Adipose tissue (tissue), 3 donors: Measurements from ENCODE around the gene ATP2C1. TPM values are rescaled to one million over a fixed set of nuclear protein-coding genes. Genes with fewer than 3 reads are reported as not detected.

Source experiments
- H3K27ac ChIP-seq: one replicate; pipeline ENCODE4 v1.5.1; 2013; ENCODE audit warnings: low read depth, low read length
- WGBS, 3 donors: extraction: QIAGEN DNeasy Blood & Tissue Kit; methylation state at CpG; one replicate each; pipeline ENCODE4 v1.1.7; 2013; 5-methylcytosine and 5-hydroxymethylcytosine counted together
- polyA plus RNA-seq, 3 donors: library from polyadenylated mRNA; stranded (reverse); fragments of 200-250 nt; gene quantifications; one replicate each; pipeline ENCODE4 v1.2.3, GENCODE V29; 2013
- donor health status: healthy with polysubstance abuse.
- donor health status: Bipolar disorder and iron deficiency.
- donor health status: healthy.

The ATP2C1 gene
- polyA plus RNA-seq, 3 donors, result 21.5 to 38.9 (median 26.0) TPM

DNA sequence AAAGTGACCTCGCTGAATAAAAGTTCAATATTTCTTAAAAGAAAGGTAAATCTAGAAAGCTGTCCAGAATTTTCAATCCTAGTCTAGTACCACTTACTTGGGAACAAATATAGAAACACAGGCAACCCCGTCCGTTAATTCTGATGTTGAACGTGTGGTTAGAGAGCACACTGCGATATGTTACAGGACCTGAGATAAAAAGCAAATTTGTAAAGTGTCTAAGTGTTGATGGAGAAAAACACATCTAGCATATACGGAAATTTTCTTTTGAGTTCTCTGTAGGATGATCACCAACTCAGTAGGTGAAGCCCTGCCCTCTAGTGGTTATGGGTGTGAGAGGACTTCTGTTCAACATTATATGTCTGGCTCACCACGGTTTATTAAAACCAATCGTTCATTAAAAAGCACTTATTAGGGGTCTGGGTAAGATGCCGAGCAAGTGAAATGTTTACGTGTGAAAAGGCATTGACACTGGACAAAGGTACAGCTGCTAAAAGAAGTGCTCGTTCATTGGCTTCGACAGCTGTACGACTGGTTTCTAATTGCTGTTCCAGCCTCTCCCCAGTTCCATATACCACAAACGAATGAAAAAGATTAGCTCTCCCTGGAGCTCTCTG is 1.0 kb upstream of the ATP2C1 start:
- 1 to 2% (median 1%) methylated on average over 14 of the region's 14 CpGs for WGBS, 3 donors
- H3K27ac ChIP-seq, result peak overlapping the region; percentile 93

GRCh38 chr3:130894130-130894985 is 474 bp downstream of the ATP2C1 start:
- H3K27ac ChIP-seq, result no peak overlapping the region
- WGBS, 3 donors, result 0 to 1% (median 0%) methylated on average over 44 to 46 of the region's 52 CpGs

GRCh38 chr3:130894986-130895280 is 1.0 kb downstream of the ATP2C1 start:
- no peak overlapping the region for H3K27ac ChIP-seq
- 2 to 5% (median 3%) methylated on average over 4 of the region's 4 CpGs for WGBS, 3 donors

GRCh38 chr3:130895690-130896488 is 2.0 kb downstream of the ATP2C1 start:
- H3K27ac ChIP-seq, result no peak overlapping the region
- WGBS, 3 donors, result 72 to 78% (median 75%) methylated on average over 5 of the region's 5 CpGs

DNA sequence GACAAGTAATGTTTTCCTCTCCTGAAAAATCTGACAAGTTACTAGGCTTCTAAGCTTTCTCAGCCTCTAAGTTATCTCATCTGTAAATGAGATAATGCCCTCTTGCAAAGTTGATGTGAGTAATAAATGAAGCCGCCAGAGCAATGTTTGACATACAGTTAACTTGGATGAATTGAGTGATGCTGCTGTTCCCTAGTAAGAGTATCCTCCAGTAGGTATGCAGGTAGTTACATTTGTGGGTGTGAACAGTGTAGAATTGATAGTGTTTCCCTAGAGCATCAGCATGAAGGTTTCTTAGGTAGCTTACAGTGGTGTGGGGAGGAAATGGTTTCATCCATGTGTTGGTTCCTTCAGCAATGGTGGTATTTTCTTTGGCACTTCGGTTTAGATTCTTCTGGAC is 3.4 kb downstream of the ATP2C1 start:
- no peak overlapping the region for H3K27ac ChIP-seq
- WGBS, 3 donors, result 76 to 86% (median 85%) methylated on average over 2 of the region's 2 CpGs

DNA sequence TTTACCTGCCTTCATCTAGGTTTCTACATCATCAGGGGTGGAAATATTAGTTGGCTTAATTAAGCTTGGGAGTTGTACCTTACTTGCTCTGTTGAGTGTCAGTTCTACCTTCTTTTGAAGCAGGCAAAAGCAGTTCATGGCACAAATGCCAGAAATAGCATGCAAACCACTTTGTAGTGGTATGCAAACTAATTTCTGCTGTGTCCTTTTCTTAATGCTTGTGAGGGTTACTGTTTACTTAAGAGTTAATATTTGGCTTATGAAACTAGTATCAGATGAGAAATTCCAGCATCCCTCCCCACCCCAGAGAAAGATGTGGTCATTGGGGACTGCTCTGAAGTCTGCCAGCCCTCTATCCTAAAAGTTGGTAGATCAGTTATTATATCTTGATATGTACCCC is 7.1 kb downstream of the ATP2C1 start:
- no peak overlapping the region for H3K27ac ChIP-seq

DNA sequence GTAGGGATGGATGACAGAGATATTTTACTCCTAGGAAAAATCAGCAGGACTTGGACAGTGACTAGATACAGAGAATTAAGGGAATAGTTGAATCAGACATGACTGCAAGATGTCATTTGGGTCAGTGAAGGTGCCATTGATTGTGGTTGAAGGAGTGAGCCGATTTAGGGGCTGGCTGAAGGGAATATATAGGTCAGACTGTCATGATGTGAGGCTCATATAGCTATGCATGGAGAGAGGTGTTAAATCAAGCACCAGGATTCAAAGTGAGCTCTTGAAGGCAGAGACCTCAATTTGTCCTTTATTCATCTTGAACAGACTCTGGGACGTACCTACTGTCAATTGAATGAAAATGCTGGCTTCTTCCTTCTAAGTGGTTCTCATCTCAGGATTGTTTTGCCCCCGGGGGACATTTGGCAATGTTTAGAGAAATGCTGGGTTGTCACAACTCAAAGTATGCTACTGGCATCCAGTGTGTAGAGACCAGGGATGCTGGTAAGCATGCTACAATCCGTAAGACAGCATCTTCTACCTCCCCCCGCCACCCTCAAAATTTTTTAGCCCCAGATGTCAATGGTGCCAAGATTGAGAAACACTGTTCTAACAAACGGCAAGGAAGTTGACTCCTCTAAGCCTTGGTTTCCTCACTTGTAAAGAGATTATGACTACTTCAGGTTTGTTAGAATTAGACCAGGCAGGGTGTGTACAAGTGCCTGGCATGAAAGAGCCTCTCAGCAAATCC is 7.8 kb downstream of the ATP2C1 start:
- H3K27ac ChIP-seq, result no peak overlapping the region

DNA sequence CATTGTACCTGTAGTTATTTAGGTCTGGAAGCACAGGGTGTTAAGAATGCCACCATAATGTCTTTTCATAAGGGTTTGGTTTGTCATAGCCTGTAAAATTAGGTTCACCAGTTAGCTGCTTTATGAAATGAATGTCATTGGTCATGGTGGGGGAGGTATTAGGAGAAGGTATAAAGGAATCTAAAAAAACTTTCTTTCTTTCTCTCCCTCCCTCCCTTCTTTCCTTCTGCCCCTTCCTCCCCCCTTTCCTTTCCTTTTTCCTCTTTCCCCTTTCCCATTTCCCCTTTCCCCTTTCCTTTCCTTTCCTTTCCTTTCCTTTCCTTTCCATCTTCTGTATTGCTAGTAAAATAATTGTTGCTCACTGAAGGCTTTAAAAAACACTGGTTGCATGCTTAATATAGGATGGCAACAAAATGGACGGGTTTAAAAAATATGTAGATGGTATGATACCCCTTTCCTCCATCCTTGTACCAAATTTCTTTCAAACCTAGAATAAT is 9.6 kb downstream of the ATP2C1 start:
- 95 to 100% (median 99%) methylated on average over 1 of the region's 1 CpG for WGBS, 3 donors
- no peak overlapping the region for H3K27ac ChIP-seq

More for the DNA sequence above, 7.8 kb downstream of the ATP2C1 start:
- WGBS, 3 donors, result 58 to 71% (median 62%) methylated on average over 6 of the region's 6 CpGs

GRCh38 chr3:130904491-130904890 is 10.6 kb downstream of the ATP2C1 start:
- 75 to 97% (median 77%) methylated on average over 1 of the region's 1 CpG for WGBS, 3 donors
- no peak overlapping the region for H3K27ac ChIP-seq

GRCh38 chr3:130905551-130905950 is 11.7 kb downstream of the ATP2C1 start:
- H3K27ac ChIP-seq, result no peak overlapping the region
- WGBS, 3 donors, result 17 to 42% (median 29%) methylated on average over 1 of the region's 1 CpG

DNA sequence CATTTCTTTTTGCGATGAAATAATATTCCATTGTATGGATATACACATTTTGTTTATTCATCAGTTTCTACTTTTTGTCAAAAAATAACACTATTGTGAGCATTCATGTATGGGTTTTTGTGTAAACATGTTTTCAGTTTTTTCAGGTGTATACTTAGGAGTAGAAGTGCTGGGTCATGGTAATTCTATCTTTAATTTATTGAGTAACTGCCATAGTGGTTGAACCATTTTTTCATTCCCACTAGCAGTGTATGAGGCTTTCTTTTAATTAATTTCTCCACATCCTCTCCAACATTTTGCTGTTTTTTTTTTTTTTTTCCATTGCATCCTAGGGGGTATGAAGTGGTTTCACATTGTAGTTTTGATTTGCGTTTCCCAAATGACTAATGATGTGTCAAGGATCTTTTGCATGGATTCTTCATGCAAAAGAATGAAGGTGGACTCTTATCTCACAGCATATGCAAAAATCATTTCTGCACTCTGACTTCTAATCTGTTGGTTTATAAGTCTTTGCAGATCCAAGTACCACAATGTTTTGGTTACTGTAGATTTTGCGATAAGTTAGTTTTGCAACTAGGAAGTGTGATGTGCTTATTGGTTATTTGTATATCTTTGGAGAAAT is 12.6 kb downstream of the ATP2C1 start:
- WGBS, 3 donors, result 95 to 99% (median 97%) methylated on average over 3 of the region's 3 CpGs
- no peak overlapping the region for H3K27ac ChIP-seq

DNA sequence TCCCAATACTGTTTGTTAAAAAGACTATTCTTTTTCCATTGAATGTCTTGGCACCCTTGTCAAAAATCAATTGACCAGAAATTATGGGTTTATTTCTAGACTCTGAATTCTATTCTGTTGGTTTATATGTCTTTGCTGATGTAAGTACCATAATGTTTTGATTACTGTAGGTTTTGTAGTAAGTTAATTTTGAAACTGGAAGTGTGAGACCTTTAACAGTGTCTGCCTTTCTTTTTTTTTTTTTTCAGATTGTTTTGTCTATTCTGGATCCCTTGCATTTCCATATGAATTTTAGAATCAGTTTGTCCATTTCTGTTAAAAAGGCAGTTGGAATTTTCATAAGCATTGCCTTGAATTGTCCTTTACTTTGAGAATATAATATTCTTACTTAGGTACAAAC is 13.6 kb downstream of the ATP2C1 start:
- H3K27ac ChIP-seq, result no peak overlapping the region

GRCh38 chr3:130907966-130908365 is 14.1 kb downstream of the ATP2C1 start:
- no peak overlapping the region for H3K27ac ChIP-seq

DNA sequence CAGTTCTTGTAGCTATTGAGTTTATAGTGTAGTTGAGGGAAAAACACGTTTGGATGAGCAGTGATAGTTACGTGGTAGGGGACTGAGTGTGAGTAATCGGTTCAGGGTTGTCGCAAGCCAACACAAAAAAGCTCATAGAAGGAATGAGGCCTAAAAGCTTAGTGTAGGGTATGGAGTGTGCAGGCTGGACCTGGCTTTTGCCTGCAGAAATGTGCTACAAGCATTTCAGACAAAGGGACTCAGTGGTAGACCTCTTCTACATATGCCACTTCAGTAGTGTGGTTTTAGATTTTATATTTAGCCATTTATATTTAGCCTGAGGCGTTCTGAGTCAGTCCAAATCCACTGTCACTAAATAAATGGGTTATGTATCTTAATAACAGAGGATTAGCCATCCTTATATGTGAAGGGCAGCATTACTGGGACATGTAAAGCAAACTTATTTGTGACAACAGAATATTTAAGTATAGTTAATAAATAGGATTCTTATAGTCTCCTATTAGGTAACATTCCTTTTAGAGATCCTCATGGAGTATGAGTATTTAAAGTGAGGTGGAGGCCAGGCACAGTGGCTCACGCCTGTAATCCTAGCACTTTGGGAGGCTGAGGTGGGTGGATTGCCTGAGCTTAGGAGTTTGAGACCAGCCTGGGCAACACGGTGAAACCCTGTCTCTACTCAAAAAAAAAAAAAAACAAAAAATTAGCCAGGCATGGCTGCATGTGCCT is 21.8 kb downstream of the ATP2C1 start:
- no peak overlapping the region for H3K27ac ChIP-seq
- WGBS, 3 donors, result 92 to 93% (median 92%) methylated on average over 7 of the region's 7 CpGs

DNA sequence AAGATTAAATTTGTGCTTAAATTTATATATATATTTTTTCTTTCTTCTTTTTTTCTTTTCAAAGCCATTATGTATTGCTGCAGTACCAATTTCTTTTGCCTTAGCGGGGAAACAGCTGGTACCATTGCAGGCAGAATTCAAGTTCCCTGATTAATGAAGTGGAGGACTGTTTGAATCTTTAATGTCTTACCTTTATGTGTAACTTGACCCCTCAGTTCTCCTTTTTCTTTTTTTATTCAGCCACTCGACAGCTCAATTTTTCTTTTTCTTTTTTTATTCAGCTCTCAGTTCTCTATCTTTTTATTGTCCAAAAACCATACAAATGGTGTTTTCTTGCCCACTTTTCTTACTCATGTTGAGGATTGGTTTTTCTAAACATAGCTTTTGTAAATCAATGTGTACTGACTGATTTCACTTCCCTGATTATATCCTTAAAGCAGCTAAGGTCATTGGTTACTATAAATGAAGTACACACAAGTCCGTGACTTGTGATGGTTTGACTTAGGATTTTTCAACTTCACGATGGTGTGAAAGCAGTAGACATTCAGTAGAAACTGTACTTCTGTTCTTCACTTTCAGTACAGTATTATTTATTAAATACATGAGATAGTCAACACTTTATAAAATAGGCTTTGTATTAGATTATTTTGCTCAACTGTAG is 22.8 kb downstream of the ATP2C1 start:
- 80 to 87% (median 85%) methylated on average over 4 of the region's 4 CpGs for WGBS, 3 donors
- no peak overlapping the region for H3K27ac ChIP-seq

GRCh38 chr3:130918328-130918727 is 24.4 kb downstream of the ATP2C1 start:
- H3K27ac ChIP-seq, result no peak overlapping the region
- 91 to 94% (median 91%) methylated on average over 7 of the region's 7 CpGs for WGBS, 3 donors

GRCh38 chr3:130925628-130926027 is 31.7 kb downstream of the ATP2C1 start:
- H3K27ac ChIP-seq, result no peak overlapping the region
- 95 to 100% (median 98%) methylated on average over 3 of the region's 3 CpGs for WGBS, 3 donors
